HEK293 (cell line): ENCODE results near the gene STAMBPL1.

Experiments used
- CTCF ChIA-PET: fragments of 350-600 bp; formaldehyde crosslinking; extraction: SDS; loops from one replicate; lab custom pipeline; 2021; ENCODE audit warnings: antibody characterized with exemption; lab: Yijun Ruan, JAX
- POLR2A ChIA-PET: fragments of 300-600 bp; formaldehyde crosslinking; extraction: SDS; loops from one replicate; lab custom pipeline; 2020; ENCODE audit warnings: antibody characterized with exemption, inconsistent platforms; lab: Yijun Ruan, JAX
- H3K27ac ChIP-seq: fragments of 200-500 bp; sonication (Bioruptor generic); 2 replicates; pipeline ENCODE4 v1.5.1; 2014; ENCODE audit warnings: low read depth, low read length, control low read depth, inconsistent platforms; ENCODE audit errors: extremely low read depth
- H3K36me3 ChIP-seq, 2 experiments: fragments of 200-500 bp in 1 of 2; sonication (Bioruptor generic) in 1 of 2; 1 replicate in 1 of 2; 2 replicates in 1 of 2; pipeline ENCODE4 v1.5.1; 2014 to 2017; ENCODE audit warnings: inconsistent platforms in 2 of 2, low read length in 2 of 2; ENCODE audit not compliant: control insufficient read depth in 2 of 2, insufficient read depth in 1 of 2
- H3K4me1 ChIP-seq: fragments of 200-500 bp; sonication (Bioruptor generic); 2 replicates; pipeline ENCODE4 v1.5.1; 2014; ENCODE audit warnings: mild to moderate bottlenecking, low read length, inconsistent platforms; ENCODE audit not compliant: control insufficient read depth, insufficient read depth
- H3K4me3 ChIP-seq: 2 replicates; pipeline ENCODE4 v1.5.1; 2011; ENCODE audit warnings: low read depth, mild to moderate bottlenecking, control low read depth, low read length, moderate library complexity
- H3K9me3 ChIP-seq: fragments of 200-500 bp; sonication (Bioruptor generic); 2 replicates; pipeline ENCODE4 v1.5.1; 2014; ENCODE audit warnings: low read depth, low read length, inconsistent platforms; ENCODE audit not compliant: control insufficient read depth, insufficient read depth
- EGR2 ChIP-seq: fragments of 450-650 bp; formaldehyde crosslinking; IDR thresholded peaks from 2 replicates; pipeline ENCODE4 v1.5.1; 2016; ENCODE audit warnings: low read depth, missing biosample characterization, missing genetic modification characterization
- ELK4 ChIP-seq: IDR thresholded peaks from 2 replicates; pipeline ENCODE4 v1.6.1; 2011; ENCODE audit warnings: mild to moderate bottlenecking, low read depth, low read length, borderline replicate concordance
- GLI4 ChIP-seq: fragments of 450-650 bp; formaldehyde crosslinking; IDR thresholded peaks from 2 replicates; pipeline ENCODE4 v1.5.1; 2016; ENCODE audit warnings: missing biosample characterization, missing genetic modification characterization
- GLIS1 ChIP-seq: fragments of 450-650 bp; formaldehyde crosslinking; IDR thresholded peaks from 2 replicates; pipeline ENCODE4 v1.5.1; 2016; ENCODE audit warnings: missing biosample characterization, missing genetic modification characterization
- PATZ1 ChIP-seq: fragments of 450-650 bp; formaldehyde crosslinking; IDR thresholded peaks from 2 replicates; pipeline ENCODE4 v1.5.1; 2016; ENCODE audit warnings: missing biosample characterization, missing genetic modification characterization
- SALL2 ChIP-seq: fragments of 450-650 bp; formaldehyde crosslinking; IDR thresholded peaks from 2 replicates; pipeline ENCODE4 v1.5.0; 2017; ENCODE audit warnings: missing biosample characterization, mild to moderate bottlenecking, missing genetic modification characterization, borderline replicate concordance
- SCRT2 ChIP-seq: fragments of 450-650 bp; formaldehyde crosslinking; IDR thresholded peaks from 2 replicates; pipeline ENCODE4 v1.5.1; 2016; ENCODE audit warnings: missing biosample characterization, missing genetic modification characterization
- TRIM28 ChIP-seq: IDR thresholded peaks from 2 replicates; pipeline ENCODE4 v1.6.1; 2011; ENCODE audit warnings: low read length, control low read depth, borderline replicate concordance
- WT1 ChIP-seq: fragments of 450-650 bp; formaldehyde crosslinking; IDR thresholded peaks from 2 replicates; pipeline ENCODE4 v1.5.1; 2016; ENCODE audit warnings: missing biosample characterization, missing genetic modification characterization
- YY2 ChIP-seq: fragments of 450-650 bp; formaldehyde crosslinking; IDR thresholded peaks from 2 replicates; pipeline ENCODE4 v1.5.1; 2016; ENCODE audit warnings: missing biosample characterization, missing genetic modification characterization
- ZFP3 ChIP-seq: fragments of 450-650 bp; formaldehyde crosslinking; IDR thresholded peaks from 2 replicates; pipeline ENCODE4 v1.5.1; 2016; ENCODE audit warnings: low read depth, missing biosample characterization, missing genetic modification characterization
- ZNF114 ChIP-seq: fragments of 450-650 bp; formaldehyde crosslinking; IDR thresholded peaks from 2 replicates; pipeline ENCODE4 v1.5.0; 2017; ENCODE audit warnings: missing biosample characterization, missing genetic modification characterization
- ZNF2 ChIP-seq: fragments of 450-650 bp; formaldehyde crosslinking; IDR thresholded peaks from 2 replicates; pipeline ENCODE4 v1.5.1; 2016; ENCODE audit warnings: missing biosample characterization, missing genetic modification characterization
- ZNF302 ChIP-seq: fragments of 450-650 bp; formaldehyde crosslinking; IDR thresholded peaks from 2 replicates; pipeline ENCODE4 v1.5.1; 2016; ENCODE audit warnings: missing biosample characterization, missing genetic modification characterization, low read depth
- ZNF394 ChIP-seq: fragments of 450-650 bp; formaldehyde crosslinking; IDR thresholded peaks from 2 replicates; pipeline ENCODE4 v1.5.1; 2016; ENCODE audit warnings: missing biosample characterization, missing genetic modification characterization, mild to moderate bottlenecking, moderate library complexity, borderline replicate concordance
- ZNF48 ChIP-seq: fragments of 450-650 bp; formaldehyde crosslinking; IDR thresholded peaks from 2 replicates; pipeline ENCODE4 v1.5.1; 2016; ENCODE audit warnings: missing biosample characterization, missing genetic modification characterization
- ZNF513 ChIP-seq: fragments of 450-650 bp; IDR thresholded peaks from 2 replicates; pipeline ENCODE4 v1.5.1; 2018; ENCODE audit warnings: missing biosample characterization, missing genetic modification characterization
- ZNF548 ChIP-seq: fragments of 450-650 bp; formaldehyde crosslinking; IDR thresholded peaks from 2 replicates; pipeline ENCODE4 v1.5.1; 2016; ENCODE audit warnings: missing biosample characterization, missing genetic modification characterization
- ZNF571 ChIP-seq: fragments of 450-650 bp; formaldehyde crosslinking; IDR thresholded peaks from 2 replicates; pipeline ENCODE4 v1.5.0; 2017; ENCODE audit warnings: missing biosample characterization, missing genetic modification characterization
- TF ChIP-seq, protein P1 (sequence below): fragments of 450-650 bp; formaldehyde crosslinking; IDR thresholded peaks from 2 replicates; pipeline ENCODE4 v1.5.1; 2017; ENCODE audit warnings: missing biosample characterization, mild to moderate bottlenecking, missing genetic modification characterization, moderate library complexity
- TF ChIP-seq, protein P2 (sequence below): fragments of 450-650 bp; IDR thresholded peaks from 2 replicates; pipeline ENCODE4 v1.5.1; 2018; ENCODE audit warnings: missing biosample characterization, mild to moderate bottlenecking, missing genetic modification characterization
- TF ChIP-seq, protein P3 (sequence below): fragments of 450-650 bp; formaldehyde crosslinking; IDR thresholded peaks from 2 replicates; pipeline ENCODE4 v1.5.1; 2016; ENCODE audit warnings: missing biosample characterization, missing genetic modification characterization

The STAMBPL1 gene

DNA sequence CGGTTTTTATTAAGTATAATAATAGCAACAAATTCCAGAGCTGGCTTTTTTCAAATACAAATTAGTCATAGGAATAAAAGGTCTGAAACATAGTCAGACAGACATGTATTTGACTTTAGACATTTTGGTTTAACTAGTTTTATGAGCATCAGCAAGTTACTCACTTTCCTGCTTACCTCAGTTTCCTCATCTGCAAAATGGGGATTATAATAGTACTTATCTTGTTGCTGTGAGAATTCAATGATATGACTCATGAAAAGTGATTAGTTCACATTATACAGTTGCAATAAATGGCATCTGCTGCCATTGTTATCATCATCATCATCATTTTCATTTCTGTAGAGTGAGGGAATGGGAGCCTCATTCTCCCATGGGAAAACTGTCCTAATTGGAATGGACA, 39.0 kb downstream of the STAMBPL1 start:
- no peak for TF ChIP-seq SALL2 (tag by site-specific recombination)
- TF ChIP-seq ZNF394 (tag by site-specific recombination), result no peak
- peak; percentile 54; the same call in 1 of the 2 replicates for TF ChIP-seq ZNF513
- TF ChIP-seq, protein P1, sequence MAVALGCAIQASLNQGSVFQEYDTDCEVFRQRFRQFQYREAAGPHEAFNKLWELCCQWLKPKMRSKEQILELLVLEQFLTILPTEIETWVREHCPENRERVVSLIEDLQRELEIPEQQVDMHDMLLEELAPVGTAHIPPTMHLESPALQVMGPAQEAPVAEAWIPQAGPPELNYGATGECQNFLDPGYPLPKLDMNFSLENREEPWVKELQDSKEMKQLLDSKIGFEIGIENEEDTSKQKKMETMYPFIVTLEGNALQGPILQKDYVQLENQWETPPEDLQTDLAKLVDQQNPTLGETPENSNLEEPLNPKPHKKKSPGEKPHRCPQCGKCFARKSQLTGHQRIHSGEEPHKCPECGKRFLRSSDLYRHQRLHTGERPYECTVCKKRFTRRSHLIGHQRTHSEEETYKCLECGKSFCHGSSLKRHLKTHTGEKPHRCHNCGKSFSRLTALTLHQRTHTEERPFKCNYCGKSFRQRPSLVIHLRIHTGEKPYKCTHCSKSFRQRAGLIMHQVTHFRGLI (tag by site-specific recombination), result no peak
- TF ChIP-seq, all 188 proteins: peak for 1
- CTCF ChIA-PET, result interaction anchor here (1.0 kb wide), 1 partner anchor 16 kb away, joined by 3 read pairs; no protein-coding TSS in a partner anchor
- POLR2A ChIA-PET, result no interaction called here

GRCh38 chr10:88920198-88920597, 40.2 kb downstream of the STAMBPL1 start:
- ChIA-PET CTCF (interaction anchor here (0.6 to 2.3 kb wide), 6 partner anchors 13 to 109 kb away, joined by 3 to 14 read pairs (median 4); partner anchors contain the start of gene FAS), POLR2A (no interaction called here)
- Histone ChIP-seq H3K4me3 (no peak overlapping the region), H3K36me3 (peaks cover 0 to 6% of the 10 kb centered on the region in 2 experiments; a peak in 1 of 3 replicates), H3K9me3 (no peaks in the 10 kb centered on the region), H3K4me1 (no peaks in the 10 kb centered on the region; the same call in 1 of the 2 replicates), H3K27ac (no peak overlapping the region)
- TF ChIP-seq SCRT2 (tag by site-specific recombination) (no peak), ZNF571 (tag by site-specific recombination) (no peak), GLI4 (tag by site-specific recombination) (no peak), ELK4 (no peak), ZNF548 (tag by site-specific recombination) (no peak), GLIS1 (tag by site-specific recombination) (no peak), WT1 (tag by site-specific recombination) (no peak), ZNF48 (tag by site-specific recombination) (no peak), ZNF302 (tag by site-specific recombination) (no peak), ZNF2 (tag by site-specific recombination) (no peak), ZFP3 (tag by site-specific recombination) (no peak), PATZ1 (no peak), TRIM28 (no peak), YY2 (no peak), EGR2 (tag by site-specific recombination) (no peak), ZNF114 (tag by site-specific recombination) (no peak)
- TF ChIP-seq, protein P2, sequence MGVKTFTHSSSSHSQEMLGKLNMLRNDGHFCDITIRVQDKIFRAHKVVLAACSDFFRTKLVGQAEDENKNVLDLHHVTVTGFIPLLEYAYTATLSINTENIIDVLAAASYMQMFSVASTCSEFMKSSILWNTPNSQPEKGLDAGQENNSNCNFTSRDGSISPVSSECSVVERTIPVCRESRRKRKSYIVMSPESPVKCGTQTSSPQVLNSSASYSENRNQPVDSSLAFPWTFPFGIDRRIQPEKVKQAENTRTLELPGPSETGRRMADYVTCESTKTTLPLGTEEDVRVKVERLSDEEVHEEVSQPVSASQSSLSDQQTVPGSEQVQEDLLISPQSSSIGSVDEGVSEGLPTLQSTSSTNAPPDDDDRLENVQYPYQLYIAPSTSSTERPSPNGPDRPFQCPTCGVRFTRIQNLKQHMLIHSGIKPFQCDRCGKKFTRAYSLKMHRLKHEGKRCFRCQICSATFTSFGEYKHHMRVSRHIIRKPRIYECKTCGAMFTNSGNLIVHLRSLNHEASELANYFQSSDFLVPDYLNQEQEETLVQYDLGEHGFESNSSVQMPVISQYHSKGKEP (tag by site-specific recombination), result no peak
- TF ChIP-seq, protein P3, sequence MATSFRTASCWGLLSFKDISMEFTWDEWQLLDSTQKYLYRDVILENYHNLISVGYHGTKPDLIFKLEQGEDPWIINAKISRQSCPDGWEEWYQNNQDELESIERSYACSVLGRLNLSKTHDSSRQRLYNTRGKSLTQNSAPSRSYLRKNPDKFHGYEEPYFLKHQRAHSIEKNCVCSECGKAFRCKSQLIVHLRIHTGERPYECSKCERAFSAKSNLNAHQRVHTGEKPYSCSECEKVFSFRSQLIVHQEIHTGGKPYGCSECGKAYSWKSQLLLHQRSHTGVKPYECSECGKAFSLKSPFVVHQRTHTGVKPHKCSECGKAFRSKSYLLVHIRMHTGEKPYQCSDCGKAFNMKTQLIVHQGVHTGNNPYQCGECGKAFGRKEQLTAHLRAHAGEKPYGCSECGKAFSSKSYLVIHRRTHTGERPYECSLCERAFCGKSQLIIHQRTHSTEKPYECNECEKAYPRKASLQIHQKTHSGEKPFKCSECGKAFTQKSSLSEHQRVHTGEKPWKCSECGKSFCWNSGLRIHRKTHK (tag by site-specific recombination), result no peak

More for the DNA sequence above, 39.0 kb downstream of the STAMBPL1 start:
- Histone ChIP-seq H3K4me3 (no peak overlapping the region), H3K4me1 (no peaks in the 10 kb centered on the region; the same call in 1 of the 2 replicates), H3K36me3 (no peaks in the 10 kb centered on the region; a peak in 1 of 3 replicates), H3K9me3 (no peaks in the 10 kb centered on the region), H3K27ac (no peak overlapping the region)
